Testis (tissue), 3 donors: ENCODE results near the gene SFMBT2. TPM values are rescaled to one million over a fixed set of nuclear protein-coding genes. Genes with fewer than 3 reads are reported as not detected.

ENCODE experiments used
- DNase-seq: peaks from one replicate; pipeline ENCODE4 v3.0.0-alpha.2; 2019
- H3K27ac ChIP-seq, 2 donors: fragments of 200-600 bp; sonication (generic); one replicate each; pipeline ENCODE4 v1.5.1; 2019
- H3K27me3 ChIP-seq: fragments of 200-600 bp; sonication (generic); one replicate; pipeline ENCODE4 v1.5.1; 2019
- H3K36me3 ChIP-seq: fragments of 200-600 bp; sonication (generic); one replicate; pipeline ENCODE4 v1.5.1; 2017; ENCODE audit warnings: low read depth; ENCODE audit errors: missing control alignments
- H3K4me1 ChIP-seq: fragments of 200-600 bp; sonication (generic); one replicate; pipeline ENCODE4 v1.5.1; 2019
- H3K4me3 ChIP-seq, 2 donors: fragments of 200-600 bp; sonication (generic); one replicate each; pipeline ENCODE4 v1.5.1; 2017 to 2019
- H3K9me3 ChIP-seq: fragments of 200-600 bp; sonication (generic); one replicate; pipeline ENCODE4 v1.5.1; 2017
- POLR2A ChIP-seq: fragments of 450-650 bp; IDR thresholded peaks from one replicate; pipeline ENCODE4 v1.6.1; 2017; ENCODE audit warnings: antibody characterized with exemption, mild to moderate bottlenecking, moderate library complexity
- WGBS, 2 donors: methylation state at CpG; one replicate each; pipeline ENCODE4 v1.1.5; 2018; 5-methylcytosine and 5-hydroxymethylcytosine counted together
- intact Hi-C: fragments of 100-400 bp; cut with DNase I; formaldehyde crosslinking; loops from one replicate; pipeline ENCODE4 v1.15.1; 2023; ENCODE audit warnings: low total_unique reads
- polyA plus RNA-seq: library from polyadenylated mRNA; stranded (reverse); fragments of 350-450 nt; fragmentation: Illumina TruSeq; extraction: RNeasy Lipid Tissue Mini Kit (QIAGEN cat#74804); gene quantifications from one replicate; pipeline ENCODE4 v1.2.3, GENCODE V29; 2014; ENCODE audit warnings: low read depth, low replicate concordance; ENCODE audit not compliant: insufficient read depth
- small RNA-seq, 2 donors: library from RNA; depleted of rRNA; stranded (forward); fragments of <200 nt; gene quantifications; one replicate each; pipeline ENCODE3, GENCODE V24; 2016
- total RNA-seq, 2 donors: library from RNA; depleted of rRNA; stranded (reverse); fragments of >200 nt; gene quantifications; one replicate each; pipeline ENCODE4 v1.2.3, GENCODE V29; 2016
- TF ChIP-seq, protein P1 (sequence below), 3 experiments: fragments of 450-650 bp in 2 of 3; fragments of 200-600 bp in 1 of 3; sonication (generic) in 1 of 3; IDR thresholded peaks; one replicate each; pipeline ENCODE4 v1.5.1; 2016 to 2019; ENCODE audit warnings: antibody characterized with exemption in 3 of 3, mild to moderate bottlenecking in 2 of 3, moderate library complexity in 1 of 3

Gene SFMBT2
- total and polyA plus RNA-seq, 3 donors from 2014 or later: 3.6 to 8.5 (median 7.6) TPM

DNA sequence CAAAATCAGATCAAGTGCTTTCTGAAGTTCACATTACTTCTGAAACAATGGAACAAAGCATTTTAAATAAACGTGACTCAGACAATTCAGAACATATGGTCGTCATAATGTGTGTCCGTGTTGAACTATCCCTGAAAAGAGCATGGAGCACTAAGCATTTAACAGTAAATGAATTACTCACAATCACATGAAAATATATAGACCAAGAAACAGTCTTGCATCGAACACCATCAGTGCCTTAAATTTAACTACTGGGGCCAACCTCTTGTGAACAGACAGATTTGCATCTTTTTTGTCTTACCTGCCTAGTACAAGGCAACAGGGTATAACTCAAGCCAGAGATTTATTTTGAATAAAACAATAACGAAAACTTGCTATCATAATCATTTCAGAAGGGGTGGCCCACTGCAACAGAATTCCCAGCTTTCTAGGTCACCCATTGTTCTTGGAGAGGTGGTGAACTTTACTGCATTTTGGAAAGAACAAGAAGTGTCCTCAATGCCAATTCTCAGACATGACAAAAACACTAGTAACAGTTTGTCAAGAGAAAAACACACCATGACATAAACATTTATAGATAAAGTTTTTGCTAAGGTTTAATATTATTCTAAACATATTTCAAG, 293.5 kb downstream of the SFMBT2 start:
- TF ChIP-seq POLR2A: no peak
- TF ChIP-seq, protein P1, sequence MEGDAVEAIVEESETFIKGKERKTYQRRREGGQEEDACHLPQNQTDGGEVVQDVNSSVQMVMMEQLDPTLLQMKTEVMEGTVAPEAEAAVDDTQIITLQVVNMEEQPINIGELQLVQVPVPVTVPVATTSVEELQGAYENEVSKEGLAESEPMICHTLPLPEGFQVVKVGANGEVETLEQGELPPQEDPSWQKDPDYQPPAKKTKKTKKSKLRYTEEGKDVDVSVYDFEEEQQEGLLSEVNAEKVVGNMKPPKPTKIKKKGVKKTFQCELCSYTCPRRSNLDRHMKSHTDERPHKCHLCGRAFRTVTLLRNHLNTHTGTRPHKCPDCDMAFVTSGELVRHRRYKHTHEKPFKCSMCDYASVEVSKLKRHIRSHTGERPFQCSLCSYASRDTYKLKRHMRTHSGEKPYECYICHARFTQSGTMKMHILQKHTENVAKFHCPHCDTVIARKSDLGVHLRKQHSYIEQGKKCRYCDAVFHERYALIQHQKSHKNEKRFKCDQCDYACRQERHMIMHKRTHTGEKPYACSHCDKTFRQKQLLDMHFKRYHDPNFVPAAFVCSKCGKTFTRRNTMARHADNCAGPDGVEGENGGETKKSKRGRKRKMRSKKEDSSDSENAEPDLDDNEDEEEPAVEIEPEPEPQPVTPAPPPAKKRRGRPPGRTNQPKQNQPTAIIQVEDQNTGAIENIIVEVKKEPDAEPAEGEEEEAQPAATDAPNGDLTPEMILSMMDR (IDR thresholded peaks at IDR 0.05): no peak
- WGBS, 2 donors: 81 to 82% methylated on average over 5 of the region's 5 CpGs
- no peaks in the 10 kb centered on the region for H3K9me3 ChIP-seq
- no peaks in the 10 kb centered on the region for H3K27me3 ChIP-seq
- no peak overlapping the region for H3K4me3 ChIP-seq
- H3K36me3 ChIP-seq: no peaks in the 10 kb centered on the region
- H3K27ac ChIP-seq: no peak overlapping the region
- DNase-seq: no peak
- intact Hi-C loops: no loop called here
- no peaks in the 10 kb centered on the region for H3K4me1 ChIP-seq

DNA sequence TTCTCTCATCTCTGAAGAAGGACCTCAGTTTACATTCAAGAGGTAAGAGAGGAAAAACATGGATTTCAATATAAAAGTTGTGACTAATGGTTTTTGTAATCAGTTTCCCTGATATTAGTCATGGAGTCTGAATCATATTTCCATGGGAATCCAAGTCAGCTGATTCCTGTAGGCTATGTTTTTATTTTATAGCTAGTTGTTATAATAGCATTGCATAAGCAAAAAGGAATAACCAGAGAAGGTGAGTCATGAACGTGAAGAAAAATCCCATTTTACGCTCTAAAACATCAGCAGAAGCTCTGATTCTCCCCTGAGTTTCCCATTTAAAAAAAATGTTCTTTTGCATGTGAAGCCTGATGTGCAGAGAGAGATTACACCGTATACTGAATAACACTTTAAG, 299.3 kb downstream of the SFMBT2 start:
- TF ChIP-seq, protein P1 (IDR thresholded peaks at IDR 0.05): no peak
- no peak for TF ChIP-seq POLR2A
- H3K27ac ChIP-seq: no peak overlapping the region
- intact Hi-C loops: no loop called here
- H3K36me3 ChIP-seq: no peaks in the 10 kb centered on the region
- no peak for DNase-seq
- H3K4me1 ChIP-seq: no peaks in the 10 kb centered on the region
- no peaks in the 10 kb centered on the region for H3K27me3 ChIP-seq
- no peaks in the 10 kb centered on the region for H3K9me3 ChIP-seq
- no peak overlapping the region for H3K4me3 ChIP-seq
- WGBS, 2 donors: 74 to 92% methylated on average over 3 of the region's 3 CpGs

DNA sequence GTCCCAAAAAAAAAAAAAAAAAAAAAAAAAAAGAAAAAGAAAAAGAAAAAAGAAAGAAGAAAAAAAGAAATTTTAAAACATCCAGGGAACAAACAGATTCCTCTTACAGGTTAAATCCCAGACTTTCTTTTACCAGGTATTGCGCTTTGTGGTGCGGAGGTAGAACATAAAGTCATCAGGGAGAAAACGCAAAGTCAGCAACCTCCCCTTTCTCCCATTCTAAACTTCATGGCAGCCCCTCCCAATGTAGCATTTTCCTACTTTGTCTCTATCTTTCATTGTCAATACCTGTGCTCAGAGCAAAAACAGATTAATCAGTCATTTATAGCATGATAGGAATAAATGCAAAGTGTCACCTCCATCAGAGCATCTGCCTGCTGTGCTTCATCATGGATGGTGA, 299.7 kb downstream of the SFMBT2 start:
- TF ChIP-seq, protein P1 (IDR thresholded peaks at IDR 0.05): no peak
- no peak for TF ChIP-seq POLR2A
- Histone ChIP-seq H3K4me1 (no peaks in the 10 kb centered on the region), H3K9me3 (no peaks in the 10 kb centered on the region), H3K4me3 (no peak overlapping the region), H3K36me3 (no peaks in the 10 kb centered on the region), H3K27ac (no peak overlapping the region), H3K27me3 (no peaks in the 10 kb centered on the region)
- intact Hi-C loops: no loop called here
- no peak for DNase-seq
- WGBS, 2 donors: 92% methylated on average over 3 of the region's 3 CpGs

Small RNAs within 50 kb of the gene (small RNA-seq; reads per million reads assigned to genes)
- 0 reads per million in 2 donors for gene AL590095.2
- 0 reads per million in 2 donors for gene COX6CP17
